ENCODE measurements around the gene PRMT2.

- TF ChIP-seq, protein P1, sequence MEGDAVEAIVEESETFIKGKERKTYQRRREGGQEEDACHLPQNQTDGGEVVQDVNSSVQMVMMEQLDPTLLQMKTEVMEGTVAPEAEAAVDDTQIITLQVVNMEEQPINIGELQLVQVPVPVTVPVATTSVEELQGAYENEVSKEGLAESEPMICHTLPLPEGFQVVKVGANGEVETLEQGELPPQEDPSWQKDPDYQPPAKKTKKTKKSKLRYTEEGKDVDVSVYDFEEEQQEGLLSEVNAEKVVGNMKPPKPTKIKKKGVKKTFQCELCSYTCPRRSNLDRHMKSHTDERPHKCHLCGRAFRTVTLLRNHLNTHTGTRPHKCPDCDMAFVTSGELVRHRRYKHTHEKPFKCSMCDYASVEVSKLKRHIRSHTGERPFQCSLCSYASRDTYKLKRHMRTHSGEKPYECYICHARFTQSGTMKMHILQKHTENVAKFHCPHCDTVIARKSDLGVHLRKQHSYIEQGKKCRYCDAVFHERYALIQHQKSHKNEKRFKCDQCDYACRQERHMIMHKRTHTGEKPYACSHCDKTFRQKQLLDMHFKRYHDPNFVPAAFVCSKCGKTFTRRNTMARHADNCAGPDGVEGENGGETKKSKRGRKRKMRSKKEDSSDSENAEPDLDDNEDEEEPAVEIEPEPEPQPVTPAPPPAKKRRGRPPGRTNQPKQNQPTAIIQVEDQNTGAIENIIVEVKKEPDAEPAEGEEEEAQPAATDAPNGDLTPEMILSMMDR (IDR thresholded peaks at IDR 0.05 in 4 of 5, conservative IDR thresholded peaks at IDR 0.05 in 1 of 5), result no peak
- no peak for TF ChIP-seq POLR2A (IDR thresholded peaks at IDR 0.05)
Observed at GRCh38 chr21:46621457-46622182, 13.9 kb upstream of the PRMT2 start.
